ENCODE results near the gene CATSPERE. TPM values are rescaled to one million over a fixed set of nuclear protein-coding genes. Genes with fewer than 3 reads are reported as not detected.

CATSPERE gene
- total and polyA plus RNA-seq, 2 of the 8 experiments (the other 6 are each of a cell fraction or from before 2014, with no cell fraction given): 0.05 to 0.45 TPM

DNA sequence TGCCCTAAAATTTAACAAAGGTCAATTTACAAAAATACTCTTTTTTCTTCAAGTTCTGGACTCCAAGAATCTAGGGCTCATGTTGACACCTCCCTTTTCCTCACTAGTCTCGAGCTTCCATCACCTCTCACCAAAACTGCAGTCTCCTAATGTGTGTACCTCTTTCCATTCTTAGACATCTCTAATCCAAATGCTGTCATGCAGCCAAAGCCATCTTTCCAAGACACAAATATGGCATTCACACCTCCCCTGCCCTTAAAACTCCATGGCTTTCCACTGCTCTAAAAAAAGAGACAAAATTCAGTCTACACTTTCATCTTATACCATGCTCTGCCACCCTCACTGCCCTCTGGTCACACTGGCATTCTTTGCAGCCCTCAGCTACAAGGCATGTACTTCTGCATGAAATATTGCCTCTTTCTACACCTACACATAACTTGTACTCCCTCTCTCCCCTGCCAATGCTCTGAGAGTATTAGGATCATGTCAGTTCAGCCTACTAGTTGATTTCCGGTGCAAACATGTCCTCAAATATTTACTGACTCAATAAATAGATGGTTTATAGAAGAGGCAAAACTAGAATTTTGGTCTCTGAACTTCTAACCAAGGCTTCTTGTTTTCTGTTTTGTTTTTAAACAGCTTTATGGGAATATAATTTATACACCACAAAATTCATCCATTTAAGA lies 36.3 kb upstream of the CATSPERE start:
- H2AFZ ChIP-seq (ENCODE audit: low read length): no peak overlapping the region
- H3K4me2 ChIP-seq (ENCODE audit: insufficient read depth in 1 of 2, low read depth in 2 of 2, low read length in 2 of 2): no peak overlapping the region
- H4K8ac ChIP-seq (ENCODE audit: extremely low read depth, insufficient read depth, low read length): no peak overlapping the region
- no peaks in the 10 kb centered on the region for H3K79me2 ChIP-seq (ENCODE audit: control insufficient read depth in 1 of 2, insufficient read depth in 2 of 2, low read length in 2 of 2)
- no peaks in the 10 kb centered on the region for H4K20me1 ChIP-seq (replicated peaks in 1 of 2; ENCODE audit: control insufficient read depth in 1 of 2, insufficient read depth in 2 of 2, low read length in 2 of 2)
- no peak overlapping the region for H2AK5ac ChIP-seq (ENCODE audit: low read depth, low read length)
- H3K18ac ChIP-seq (ENCODE audit: extremely low read depth, low read length): no peak overlapping the region
- no peak overlapping the region for H4K5ac ChIP-seq (ENCODE audit: insufficient read length, low read depth, low read length)
- H3K27ac ChIP-seq (ENCODE audit: low read depth, low read length): no peak overlapping the region
- no peak overlapping the region for H4K91ac ChIP-seq (replicated peaks; ENCODE audit: insufficient read length, low read length)
- CTCF ChIA-PET (ENCODE audit: partially characterized antibody): interaction anchor here (0.6 to 1.7 kb wide), 2 partner anchors 11 to 731 kb away, joined by 3 to 6 read pairs; no protein-coding TSS in a partner anchor
- no peak overlapping the region for H2BK120ac ChIP-seq (replicated peaks; ENCODE audit: low read depth, low read length)
- no peaks in the 10 kb centered on the region for H3K27me3 ChIP-seq (replicated peaks in 1 of 4; ENCODE audit: control insufficient read depth in 3 of 4, extremely low read depth in 1 of 4, insufficient read depth in 3 of 4, low read length in 3 of 4)
- H3K23me2 ChIP-seq (ENCODE audit: low read depth, low read length): no peaks in the 10 kb centered on the region
- 92% methylated on average over 2 of the region's 2 CpGs; no CpG with 5 or more reads in 1 of the 2 experiments for WGBS, 2 experiments (ENCODE audit: extremely low coverage in 1 of 2, insufficient coverage in 1 of 2, insufficient read length in 1 of 2, insufficient replicate concordance in 2 of 2, low coverage in 1 of 2, low lambda C conversion rate in 2 of 2, missing lambda C conversion rate in 1 of 2)
- no peak overlapping the region for H2BK5ac ChIP-seq (ENCODE audit: low read depth, low read length)
- TF ChIP-seq NANOG (IDR thresholded peaks at IDR 0.05; ENCODE audit: insufficient read depth, low read depth, low read length, poor library complexity, severe bottlenecking): no peak
- TF ChIP-seq ASH2L (IDR thresholded peaks at IDR 0.05; ENCODE audit: low read length): no peak
- TF ChIP-seq ZNF274 (IDR thresholded peaks at IDR 0.05; ENCODE audit: borderline replicate concordance, extremely low read depth, low read length): no peak
- TF ChIP-seq CEBPB (IDR thresholded peaks at IDR 0.05; ENCODE audit: low read depth, low read length): no peak
- no peak for TF ChIP-seq SIN3A (conservative IDR thresholded peaks at IDR 0.05 in 1 of 2, IDR thresholded peaks at IDR 0.05 in 1 of 2; ENCODE audit: low read depth in 1 of 2, low read length in 2 of 2)
- no peak for TF ChIP-seq SP4 (IDR thresholded peaks at IDR 0.05; ENCODE audit: low read length)
- TF ChIP-seq CHD2 (IDR thresholded peaks at IDR 0.05; ENCODE audit: low read length): no peak
- TF ChIP-seq CTCF (IDR thresholded peaks at IDR 0.05; ENCODE audit: control extremely low read depth in 1 of 3, insufficient read depth in 1 of 3, low read depth in 1 of 3, low read length in 3 of 3): no peak
- TF ChIP-seq SP1 (IDR thresholded peaks at IDR 0.05; ENCODE audit: low read depth, low read length): no peak
- no peak for TF ChIP-seq RBBP5 (IDR thresholded peaks at IDR 0.05; ENCODE audit: borderline replicate concordance, low read depth, low read length)
- H3K79me1 ChIP-seq (ENCODE audit: low read depth, low read length): no peaks in the 10 kb centered on the region
- DNase-seq (ENCODE audit: low read depth in 1 of 2, low spot score in 2 of 2) (no peak), FAIRE-seq (no peak)
- no peak overlapping the region for H3K9ac ChIP-seq (replicated peaks in 1 of 4; ENCODE audit: extremely low read depth in 1 of 4, low read depth in 3 of 4, low read length in 3 of 4)
- no peak overlapping the region for H3K4me3 ChIP-seq (ENCODE audit: extremely low read depth in 1 of 4, insufficient read depth in 2 of 4, low read depth in 3 of 4, low read length in 4 of 4)
- POLR2A ChIA-PET (ENCODE audit: partially characterized antibody): no interaction called here
- H2BK15ac ChIP-seq (ENCODE audit: low read length): no peak overlapping the region
- H3K4ac ChIP-seq (replicated peaks; ENCODE audit: insufficient read length, low read depth, low read length): no peak overlapping the region
- H2BK12ac ChIP-seq (ENCODE audit: low read depth, low read length): no peak overlapping the region
- peaks cover 6 to 49% (median 21%) of the 10 kb centered on the region in 4 experiments; a peak in 6 of 8 replicates for H3K36me3 ChIP-seq (ENCODE audit: control insufficient read depth in 2 of 4, insufficient read depth in 4 of 4, low read length in 3 of 4)
- no peaks in the 10 kb centered on the region for H3K9me3 ChIP-seq (ENCODE audit: insufficient read depth in 2 of 2, low read depth in 1 of 2, low read length in 1 of 2)
- no peak overlapping the region for H3K14ac ChIP-seq (ENCODE audit: insufficient read length)
- no peak overlapping the region for H3K56ac ChIP-seq (replicated peaks; ENCODE audit: insufficient read length, low read depth, low read length)
- H3K23ac ChIP-seq (ENCODE audit: insufficient read length): no peak overlapping the region
- H2BK20ac ChIP-seq (ENCODE audit: low read length): no peak overlapping the region
- no peaks in the 10 kb centered on the region for H3K4me1 ChIP-seq (replicated peaks in 1 of 4; ENCODE audit: control insufficient read depth in 3 of 4, insufficient read depth in 4 of 4, low read length in 3 of 4)
